Subcutaneous abdominal adipose tissue (tissue), 5 donors: ENCODE data around the gene DDAH1.

Experiments used
- H3K27ac ChIP-seq: one replicate; pipeline ENCODE4 v1.7.0; 2013; ENCODE audit warnings: low read depth, mild to moderate bottlenecking, inconsistent platforms, low read length, moderate library complexity
- H3K27me3 ChIP-seq, 5 donors: one replicate each; pipeline ENCODE4 v1.7.0; 2013; ENCODE audit warnings: low read length in 5 of 5, inconsistent platforms in 1 of 5; ENCODE audit not compliant: control insufficient read depth in 5 of 5, insufficient read depth in 4 of 5
- H3K36me3 ChIP-seq, 5 donors: one replicate each; pipeline ENCODE4 v1.7.0; 2013; ENCODE audit warnings: low read length in 5 of 5; ENCODE audit not compliant: control insufficient read depth in 5 of 5, insufficient read depth in 5 of 5
- H3K4me1 ChIP-seq, 5 donors: one replicate each; pipeline ENCODE4 v1.7.0; 2013; ENCODE audit warnings: low read length in 5 of 5, mild to moderate bottlenecking in 3 of 5, moderate library complexity in 1 of 5; ENCODE audit not compliant: control insufficient read depth in 5 of 5, insufficient read depth in 5 of 5
- H3K4me3 ChIP-seq, 5 donors: one replicate each; pipeline ENCODE4 v1.7.0; 2013; ENCODE audit warnings: low read length in 5 of 5, low read depth in 1 of 5
- H3K9ac ChIP-seq, 5 donors: one replicate each; pipeline ENCODE4 v1.7.0; 2013; ENCODE audit warnings: low read length in 5 of 5, mild to moderate bottlenecking in 4 of 5, moderate library complexity in 3 of 5
- H3K9me3 ChIP-seq, 5 donors: one replicate each; pipeline ENCODE4 v1.7.0; 2013; ENCODE audit warnings: low read length in 5 of 5; ENCODE audit not compliant: control insufficient read depth in 5 of 5
- donor health status: healthy.
- donor health status: healthy.
- donor health status: healthy.
- donor health status: healthy.
- donor health status: healthy.

DDAH1 gene

DNA sequence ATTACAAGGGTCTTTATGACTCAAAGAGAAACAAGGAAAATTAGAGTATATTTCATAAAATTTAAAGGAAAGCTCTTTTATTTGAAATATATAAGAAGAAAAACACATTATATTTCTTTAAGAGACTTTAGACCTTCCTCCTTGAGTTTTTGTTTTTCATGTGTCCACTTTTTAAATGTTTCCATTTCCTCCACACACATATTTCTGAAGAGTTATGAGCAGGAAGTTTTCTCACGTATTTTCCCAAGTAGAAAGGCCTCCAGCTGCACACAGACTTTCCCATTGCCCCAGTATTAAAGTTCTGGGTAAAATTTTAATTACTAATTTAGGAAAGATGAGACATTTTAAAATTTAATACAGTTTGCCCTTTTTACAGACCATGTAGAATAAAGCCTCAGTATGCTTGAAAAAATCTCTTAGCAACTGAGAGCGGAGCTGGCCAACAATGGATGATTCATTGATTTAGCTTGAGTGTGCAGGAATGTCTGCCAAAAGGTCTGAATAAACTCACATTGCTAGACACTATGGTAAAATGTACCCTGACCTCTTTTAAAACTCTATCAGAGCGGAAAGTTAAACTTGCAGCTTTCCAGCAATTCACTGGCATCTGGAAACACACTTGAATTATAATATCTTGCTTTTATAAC, 57.9 kb downstream of the DDAH1 start:
- Histone ChIP-seq H3K27me3 (no peaks in the 10 kb centered on the region), H3K4me1 (peaks cover 0 to 14% (median 9%) of the 10 kb centered on the region in 5 donors), H3K4me3 (no peak overlapping the region), H3K9ac (no peak overlapping the region), H3K9me3 (no peaks in the 10 kb centered on the region), H3K27ac (peak overlapping the region; percentile 65), H3K36me3 (no peaks in the 10 kb centered on the region)

DNA sequence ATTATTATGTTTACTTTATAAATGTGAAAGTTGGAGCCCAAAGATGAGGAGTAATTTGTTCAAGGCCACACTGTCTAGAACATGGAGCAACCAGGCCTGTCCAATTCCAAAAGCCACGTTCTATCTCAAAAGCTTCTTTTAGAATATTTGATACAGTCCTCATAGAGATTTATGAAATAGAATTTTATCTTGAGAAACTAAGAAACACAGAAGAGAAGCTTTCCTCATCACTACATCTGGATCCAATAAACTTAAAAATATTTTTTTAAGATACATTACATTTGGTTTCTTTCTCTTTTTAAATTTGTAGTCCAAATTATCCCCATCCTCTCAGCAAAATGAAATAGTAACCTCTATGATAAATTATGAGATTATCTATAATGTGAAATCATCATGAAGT, 58.9 kb downstream of the DDAH1 start:
- Histone ChIP-seq H3K9ac (no peak overlapping the region), H3K36me3 (no peaks in the 10 kb centered on the region), H3K4me1 (peaks cover 0 to 14% (median 9%) of the 10 kb centered on the region in 5 donors), H3K9me3 (no peaks in the 10 kb centered on the region), H3K4me3 (no peak overlapping the region), H3K27me3 (no peaks in the 10 kb centered on the region), H3K27ac (no peak overlapping the region)

DNA sequence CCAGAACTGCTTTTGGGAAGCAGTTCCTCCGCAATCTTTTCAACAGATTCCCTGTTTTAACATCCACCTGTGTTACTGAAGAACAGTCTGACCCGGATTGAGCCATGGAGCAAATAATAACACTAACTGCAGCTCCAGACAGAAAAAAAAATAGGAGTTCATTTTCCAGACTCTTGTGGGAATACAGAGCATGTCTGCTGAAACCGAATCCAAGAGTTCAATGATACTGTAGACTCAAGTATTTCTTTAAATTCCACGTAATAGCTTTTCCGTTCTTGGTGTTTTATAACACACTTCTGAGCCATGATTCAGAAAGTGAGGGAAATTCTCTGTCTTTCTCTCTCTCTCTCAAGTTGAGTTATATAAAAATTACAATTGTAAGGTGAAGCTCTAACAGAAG, 60.6 kb downstream of the DDAH1 start:
- peaks cover 0 to 15% (median 9%) of the 10 kb centered on the region in 5 donors for H3K4me1 ChIP-seq
- no peaks in the 10 kb centered on the region for H3K9me3 ChIP-seq
- H3K27me3 ChIP-seq = no peaks in the 10 kb centered on the region
- H3K36me3 ChIP-seq = no peaks in the 10 kb centered on the region
- H3K27ac ChIP-seq = no peak overlapping the region
- no peak overlapping the region for H3K4me3 ChIP-seq
- H3K9ac ChIP-seq = no peak overlapping the region

- Histone ChIP-seq H3K27me3 (no peaks in the 10 kb centered on the region), H3K9ac (no peak overlapping the region), H3K27ac (no peak overlapping the region), H3K4me3 (no peak overlapping the region), H3K9me3 (no peaks in the 10 kb centered on the region), H3K4me1 (peaks cover 0 to 6% (median 3%) of the 10 kb centered on the region in 5 donors), H3K36me3 (no peaks in the 10 kb centered on the region)
Measured at GRCh38 chr1:85398391-85399064, 66.4 kb downstream of the DDAH1 start.

DNA sequence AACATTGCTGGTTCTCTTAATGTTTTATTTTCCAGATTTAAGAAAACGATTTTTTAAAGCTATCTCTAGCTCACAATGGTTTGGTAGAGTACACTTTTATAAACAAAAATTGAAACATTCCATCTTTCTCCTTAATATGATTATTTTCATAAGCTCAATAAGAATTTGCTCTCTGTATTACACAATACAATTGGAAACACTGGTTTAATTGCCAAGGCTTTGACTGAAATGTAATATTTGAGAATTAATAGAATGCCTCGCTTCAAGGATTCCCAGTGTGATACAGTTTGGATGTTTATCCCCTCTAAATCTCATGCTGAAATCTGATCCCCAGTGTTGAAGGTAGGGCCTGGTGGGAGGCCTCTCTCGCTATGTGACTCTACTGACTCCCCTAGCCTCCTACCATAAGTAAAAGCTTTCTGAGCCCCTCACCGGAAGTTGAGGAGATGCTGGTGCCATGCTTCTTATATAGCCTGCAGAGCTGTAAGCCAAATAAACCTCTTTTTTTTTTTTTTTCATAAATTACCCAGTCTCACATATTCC, 67.4 kb downstream of the DDAH1 start:
- no peak overlapping the region for H3K27ac ChIP-seq

GRCh38 chr1:85396194-85396593, 68.8 kb downstream of the DDAH1 start:
- H3K36me3 ChIP-seq = no peaks in the 10 kb centered on the region
- no peak overlapping the region for H3K9ac ChIP-seq
- no peaks in the 10 kb centered on the region for H3K9me3 ChIP-seq
- H3K27me3 ChIP-seq = no peaks in the 10 kb centered on the region
- peaks cover 0 to 6% (median 0%) of the 10 kb centered on the region in 5 donors for H3K4me1 ChIP-seq
- no peak overlapping the region for H3K27ac ChIP-seq
- no peak overlapping the region for H3K4me3 ChIP-seq

More for the DNA sequence above, 67.4 kb downstream of the DDAH1 start:
- H3K36me3 ChIP-seq = no peaks in the 10 kb centered on the region
- no peaks in the 10 kb centered on the region for H3K9me3 ChIP-seq
- H3K27me3 ChIP-seq = no peaks in the 10 kb centered on the region
- peaks cover 0 to 6% (median 0%) of the 10 kb centered on the region in 5 donors for H3K4me1 ChIP-seq
- no peak overlapping the region for H3K9ac ChIP-seq
- no peak overlapping the region for H3K4me3 ChIP-seq

GRCh38 chr1:85394130-85394529, 70.8 kb downstream of the DDAH1 start:
- H3K36me3 ChIP-seq = no peaks in the 10 kb centered on the region

GRCh38 chr1:85393490-85393889, 71.5 kb downstream of the DDAH1 start:
- Histone ChIP-seq H3K36me3 (no peaks in the 10 kb centered on the region), H3K27me3 (no peaks in the 10 kb centered on the region), H3K4me1 (no peaks in the 10 kb centered on the region), H3K4me3 (no peak overlapping the region), H3K27ac (no peak overlapping the region), H3K9me3 (no peaks in the 10 kb centered on the region), H3K9ac (no peak overlapping the region)

More at GRCh38 chr1:85394130-85394529, 70.8 kb downstream of the DDAH1 start:
- Histone ChIP-seq H3K9me3 (no peaks in the 10 kb centered on the region), H3K4me1 (no peaks in the 10 kb centered on the region), H3K27ac (no peak overlapping the region), H3K9ac (no peak overlapping the region), H3K4me3 (no peak overlapping the region), H3K27me3 (no peaks in the 10 kb centered on the region)

DNA sequence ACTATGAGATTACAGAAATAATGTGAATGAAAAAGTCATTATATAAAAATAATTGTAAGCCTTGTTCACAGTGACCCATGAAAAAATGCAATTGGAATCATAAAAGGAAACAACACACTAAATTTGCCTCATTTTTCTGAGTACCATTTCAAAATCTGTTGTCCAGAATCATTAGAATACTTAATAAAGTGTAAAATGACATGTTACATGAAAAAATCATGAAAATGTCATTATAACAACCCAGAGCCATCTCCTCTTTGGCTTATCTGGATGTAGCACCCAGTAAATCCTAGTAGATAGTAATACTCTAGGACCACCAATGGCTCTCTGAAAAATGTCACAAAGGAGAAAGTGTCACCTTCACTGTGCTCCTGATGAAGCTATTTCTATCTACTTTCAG, 76.5 kb downstream of the DDAH1 start:
- H3K4me3 ChIP-seq = no peak overlapping the region
- no peak overlapping the region for H3K9ac ChIP-seq
- H3K27me3 ChIP-seq = no peaks in the 10 kb centered on the region
- peaks cover 0 to 6% (median 0%) of the 10 kb centered on the region in 5 donors for H3K9me3 ChIP-seq
- H3K36me3 ChIP-seq = no peaks in the 10 kb centered on the region
- H3K4me1 ChIP-seq = peaks cover 0 to 3% (median 0%) of the 10 kb centered on the region in 5 donors
- H3K27ac ChIP-seq = no peak overlapping the region

DNA sequence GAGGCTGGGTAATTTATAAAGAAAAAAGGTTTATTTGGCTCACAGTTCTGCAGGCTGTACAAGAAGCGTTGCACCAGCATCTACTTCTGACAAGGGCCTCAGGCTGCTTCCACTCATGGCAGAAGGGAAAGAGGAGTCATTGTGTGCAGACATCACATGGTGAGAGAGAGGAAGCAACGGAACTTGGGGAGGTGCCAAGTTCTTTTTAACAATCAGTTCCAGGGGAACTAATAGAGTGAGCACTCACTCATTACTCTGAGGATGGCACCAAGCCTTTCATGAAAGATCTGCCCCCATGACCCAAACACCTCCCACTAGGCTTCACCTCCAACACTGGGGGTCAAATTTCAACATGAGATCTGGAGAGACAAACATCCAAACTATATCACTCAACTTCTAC, 77.2 kb downstream of the DDAH1 start:
- H3K27me3 ChIP-seq = no peaks in the 10 kb centered on the region
- H3K9ac ChIP-seq = no peak overlapping the region
- H3K27ac ChIP-seq = no peak overlapping the region

More for the DNA sequence above, 77.2 kb downstream of the DDAH1 start:
- H3K4me3 ChIP-seq = no peak overlapping the region
- H3K9me3 ChIP-seq = peaks cover 0 to 10% (median 0%) of the 10 kb centered on the region in 5 donors
- no peaks in the 10 kb centered on the region for H3K36me3 ChIP-seq
- H3K4me1 ChIP-seq = peaks cover 0 to 3% (median 0%) of the 10 kb centered on the region in 5 donors
